ENCODE measurements around the gene FIGLA. TPM values are rescaled to one million over a fixed set of nuclear protein-coding genes. Genes with fewer than 3 reads are reported as not detected.

FIGLA gene
- total RNA-seq, 1 experiment from 2014 or later, result not detected

GRCh38 chr2:70769450-70769849, 21.0 kb downstream of the FIGLA start:
- Histone ChIP-seq H4K8ac (replicated peaks; ENCODE audit: insufficient read length, low read depth, low read length) (no peak overlapping the region), H4K5ac (ENCODE audit: insufficient read length, low read depth, low read length) (no peak overlapping the region), H3K9ac (ENCODE audit: extremely low read depth, insufficient read length, low read length) (no peak overlapping the region), H4K91ac (ENCODE audit: insufficient read length, low read depth, low read length) (no peak overlapping the region), H3K4me2 (ENCODE audit: insufficient read depth, insufficient read length, low read length) (no peak overlapping the region), H3K23me2 (ENCODE audit: insufficient read length, low read depth, low read length, poor library complexity, severe bottlenecking) (peaks cover 5% of the 10 kb centered on the region), H3K4me1 (ENCODE audit: insufficient read depth, low read length) (peaks cover 13% of the 10 kb centered on the region; the same call in 1 of the 2 replicates), H2AFZ (ENCODE audit: low read length) (no peak overlapping the region), H3K9me3 (ENCODE audit: control insufficient read depth, low read depth, low read length) (no peaks in the 10 kb centered on the region), H2BK5ac (ENCODE audit: insufficient read length, low read length) (no peak overlapping the region), H3K79me2 (ENCODE audit: insufficient read depth, low read length) (peaks cover 19% of the 10 kb centered on the region; the same call in 1 of the 2 replicates), H3K79me1 (ENCODE audit: insufficient read depth, low read depth, low read length, poor library complexity, severe bottlenecking) (no peaks in the 10 kb centered on the region), H3K14ac (ENCODE audit: insufficient read depth, low read length) (no peak overlapping the region), H3K4ac (ENCODE audit: low read depth, low read length) (no peak overlapping the region), H2AK5ac (ENCODE audit: insufficient read length, low read length) (no peak overlapping the region), H4K20me1 (ENCODE audit: control insufficient read depth, insufficient read depth, insufficient read length) (no peaks in the 10 kb centered on the region), H3K23ac (ENCODE audit: insufficient read length, low read depth, low read length) (no peak overlapping the region), H2BK12ac (ENCODE audit: insufficient read length, low read depth, low read length) (no peak overlapping the region), H2BK120ac (ENCODE audit: low read depth, low read length, poor library complexity, severe bottlenecking) (no peak overlapping the region), H3K27ac (ENCODE audit: insufficient read length, low read depth, low read length) (no peak overlapping the region), H2BK20ac (ENCODE audit: low read depth, low read length, poor library complexity, severe bottlenecking) (no peak overlapping the region), H3T11ph (ENCODE audit: low read length) (no peak overlapping the region), H3K56ac (ENCODE audit: insufficient read length, low read depth, low read length) (no peak overlapping the region), H2BK15ac (ENCODE audit: low read depth, low read length) (no peak overlapping the region), H3K27me3 (ENCODE audit: insufficient read depth, low read length) (no peaks in the 10 kb centered on the region), H3K18ac (ENCODE audit: insufficient read length, low read depth, low read length) (no peak overlapping the region)
- DNase-seq, result no peak
- peak overlapping the region; percentile 25 to 79; a peak in 4 of 5 replicates for H3K4me3 Mint-ChIP-seq
- H3K4me1 Mint-ChIP-seq, result peaks cover 45 to 56% of the 10 kb centered on the region in 2 experiments
- H3K27me3 Mint-ChIP-seq (ENCODE audit: low read depth), result peaks cover 6% of the 10 kb centered on the region
- H3K9me3 Mint-ChIP-seq, result no peaks in the 10 kb centered on the region; a peak in 1 of 5 replicates
- TF ChIP-seq, protein P1, sequence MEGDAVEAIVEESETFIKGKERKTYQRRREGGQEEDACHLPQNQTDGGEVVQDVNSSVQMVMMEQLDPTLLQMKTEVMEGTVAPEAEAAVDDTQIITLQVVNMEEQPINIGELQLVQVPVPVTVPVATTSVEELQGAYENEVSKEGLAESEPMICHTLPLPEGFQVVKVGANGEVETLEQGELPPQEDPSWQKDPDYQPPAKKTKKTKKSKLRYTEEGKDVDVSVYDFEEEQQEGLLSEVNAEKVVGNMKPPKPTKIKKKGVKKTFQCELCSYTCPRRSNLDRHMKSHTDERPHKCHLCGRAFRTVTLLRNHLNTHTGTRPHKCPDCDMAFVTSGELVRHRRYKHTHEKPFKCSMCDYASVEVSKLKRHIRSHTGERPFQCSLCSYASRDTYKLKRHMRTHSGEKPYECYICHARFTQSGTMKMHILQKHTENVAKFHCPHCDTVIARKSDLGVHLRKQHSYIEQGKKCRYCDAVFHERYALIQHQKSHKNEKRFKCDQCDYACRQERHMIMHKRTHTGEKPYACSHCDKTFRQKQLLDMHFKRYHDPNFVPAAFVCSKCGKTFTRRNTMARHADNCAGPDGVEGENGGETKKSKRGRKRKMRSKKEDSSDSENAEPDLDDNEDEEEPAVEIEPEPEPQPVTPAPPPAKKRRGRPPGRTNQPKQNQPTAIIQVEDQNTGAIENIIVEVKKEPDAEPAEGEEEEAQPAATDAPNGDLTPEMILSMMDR (conservative IDR thresholded peaks at IDR 0.05), result no peak
- H3K27ac Mint-ChIP-seq, result peak overlapping the region in 1 of 3 experiments; percentile 50; a peak in 2 of 7 replicates
- H3K36me3 Mint-ChIP-seq (ENCODE audit: insufficient read depth in 1 of 3, low read depth in 3 of 3), result peaks cover 0 to 2% (median under 1%) of the 10 kb centered on the region in 3 experiments; a peak in 4 of 7 replicates
- WGBS (ENCODE audit: extremely low coverage, insufficient read length, low lambda C conversion rate), result no CpG with 5 or more reads among the region's 2 CpGs

All from H9 (cell line).